ENCODE results near the gene ZNF716. TPM values are rescaled to one million over a fixed set of nuclear protein-coding genes. Genes with fewer than 3 reads are reported as not detected.
A peak's percentile ranks its signal among the peaks of the same experiment; 100 is the strongest.
"Not testable (repeated sequence)": the region's sequence is repeated elsewhere in the genome, so short reads cannot be mapped to it uniquely, and the experiment has no call there.

ZNF716 gene
- total RNA-seq, 4 donors from 2014 or later, result not detected

DNA sequence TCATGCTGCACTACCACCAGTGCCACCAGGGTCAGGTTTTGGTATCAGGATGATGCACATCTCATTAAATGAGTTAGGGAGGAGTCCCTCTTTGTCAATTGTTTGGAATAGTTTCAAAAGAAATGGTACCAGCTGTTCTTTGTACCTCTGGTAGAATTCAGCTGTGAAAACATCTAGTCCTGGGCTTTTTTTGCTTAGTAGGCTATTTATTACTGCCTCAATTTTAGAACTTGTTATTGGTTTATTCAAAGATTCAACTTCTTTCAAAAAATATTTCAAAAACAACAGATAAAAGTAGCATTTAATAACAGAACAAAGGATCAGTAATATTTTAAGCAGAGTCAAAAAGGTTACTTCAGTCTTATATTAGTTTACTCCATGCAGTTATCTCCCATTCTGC, 6.4 kb upstream of the ZNF716 start:
- TF ChIP-seq, protein P1, sequence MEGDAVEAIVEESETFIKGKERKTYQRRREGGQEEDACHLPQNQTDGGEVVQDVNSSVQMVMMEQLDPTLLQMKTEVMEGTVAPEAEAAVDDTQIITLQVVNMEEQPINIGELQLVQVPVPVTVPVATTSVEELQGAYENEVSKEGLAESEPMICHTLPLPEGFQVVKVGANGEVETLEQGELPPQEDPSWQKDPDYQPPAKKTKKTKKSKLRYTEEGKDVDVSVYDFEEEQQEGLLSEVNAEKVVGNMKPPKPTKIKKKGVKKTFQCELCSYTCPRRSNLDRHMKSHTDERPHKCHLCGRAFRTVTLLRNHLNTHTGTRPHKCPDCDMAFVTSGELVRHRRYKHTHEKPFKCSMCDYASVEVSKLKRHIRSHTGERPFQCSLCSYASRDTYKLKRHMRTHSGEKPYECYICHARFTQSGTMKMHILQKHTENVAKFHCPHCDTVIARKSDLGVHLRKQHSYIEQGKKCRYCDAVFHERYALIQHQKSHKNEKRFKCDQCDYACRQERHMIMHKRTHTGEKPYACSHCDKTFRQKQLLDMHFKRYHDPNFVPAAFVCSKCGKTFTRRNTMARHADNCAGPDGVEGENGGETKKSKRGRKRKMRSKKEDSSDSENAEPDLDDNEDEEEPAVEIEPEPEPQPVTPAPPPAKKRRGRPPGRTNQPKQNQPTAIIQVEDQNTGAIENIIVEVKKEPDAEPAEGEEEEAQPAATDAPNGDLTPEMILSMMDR (IDR thresholded peaks at IDR 0.05), result no peak
- TF ChIP-seq POLR2AphosphoS5 (IDR thresholded peaks at IDR 0.05), result no peak
- H3K4me3 ChIP-seq, result no peak overlapping the region
- H3K27me3 ChIP-seq, result no peaks in the 10 kb centered on the region
- H3K27ac ChIP-seq (replicated peaks in 1 of 4), result no peak overlapping the region
- H3K4me1 ChIP-seq, result no peaks in the 10 kb centered on the region
- no peaks in the 10 kb centered on the region for H3K36me3 ChIP-seq
- no peaks in the 10 kb centered on the region for H3K9me3 ChIP-seq
- intact Hi-C loops (cut with DNase I), result no loop called here
- DNase-seq (ENCODE audit: extremely low spot score), result no peak

DNA sequence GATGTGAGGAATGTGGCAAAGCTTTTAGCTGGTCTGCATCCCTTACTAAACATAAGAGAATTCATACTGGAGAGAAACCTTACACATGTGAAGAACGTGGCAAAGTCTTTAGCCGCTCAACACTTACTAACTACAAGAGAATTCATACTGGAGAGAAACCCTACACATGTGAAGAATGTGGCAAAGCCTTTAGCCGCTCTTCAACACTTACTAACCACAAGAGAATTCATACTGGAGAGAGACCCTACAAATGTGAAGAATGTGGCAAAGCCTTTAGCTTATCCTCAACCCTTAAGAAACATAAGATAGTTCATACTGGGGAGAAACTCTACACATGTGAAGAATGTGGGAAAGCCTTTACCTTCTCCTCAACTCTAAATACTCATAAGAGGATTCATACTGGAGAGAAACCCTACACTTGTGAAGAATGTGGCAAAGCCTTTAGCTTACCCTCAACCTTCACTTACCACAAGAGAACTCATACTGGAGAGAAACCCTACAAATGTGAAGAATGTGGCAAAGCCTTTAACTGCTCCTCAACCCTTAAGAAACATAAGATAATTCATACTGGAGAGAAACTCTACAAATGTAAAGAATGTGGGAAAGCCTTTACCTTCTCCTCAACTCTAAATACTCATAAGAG, 19.3 kb downstream of the ZNF716 start:
- peaks cover 0 to 70% (median 55%) of the 10 kb centered on the region in 4 donors for H3K9me3 ChIP-seq
- H3K4me3 ChIP-seq; H3K36me3 ChIP-seq; H3K27ac ChIP-seq (replicated peaks in 1 of 4); H3K4me1 ChIP-seq; DNase-seq (ENCODE audit: extremely low spot score); intact Hi-C loops (cut with DNase I); H3K27me3 ChIP-seq: not testable (repeated sequence)
- 67% methylated on average over 3 of the region's 3 CpGs for WGBS

DNA sequence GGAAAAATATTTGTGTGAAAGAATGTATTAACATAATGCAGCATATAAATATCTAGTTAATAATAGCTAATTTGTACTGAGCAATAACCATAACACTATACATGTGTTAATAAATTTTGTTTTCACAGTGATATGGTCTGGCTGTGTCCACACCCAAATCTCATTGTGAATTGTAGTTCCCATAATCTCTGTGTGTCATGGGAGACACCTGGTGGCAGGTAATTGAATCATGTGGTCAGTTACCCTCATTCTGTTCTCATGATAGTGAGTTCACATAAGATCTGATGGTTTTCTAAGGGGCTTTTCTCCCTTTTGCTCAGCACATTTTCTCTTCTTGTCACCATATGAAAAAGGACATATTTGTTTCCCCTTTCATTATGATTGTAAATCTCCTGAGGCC, 30.3 kb downstream of the ZNF716 start:
- TF ChIP-seq, protein P1 (IDR thresholded peaks at IDR 0.05), result peak in 1 of 3 experiments; percentile 23

DNA sequence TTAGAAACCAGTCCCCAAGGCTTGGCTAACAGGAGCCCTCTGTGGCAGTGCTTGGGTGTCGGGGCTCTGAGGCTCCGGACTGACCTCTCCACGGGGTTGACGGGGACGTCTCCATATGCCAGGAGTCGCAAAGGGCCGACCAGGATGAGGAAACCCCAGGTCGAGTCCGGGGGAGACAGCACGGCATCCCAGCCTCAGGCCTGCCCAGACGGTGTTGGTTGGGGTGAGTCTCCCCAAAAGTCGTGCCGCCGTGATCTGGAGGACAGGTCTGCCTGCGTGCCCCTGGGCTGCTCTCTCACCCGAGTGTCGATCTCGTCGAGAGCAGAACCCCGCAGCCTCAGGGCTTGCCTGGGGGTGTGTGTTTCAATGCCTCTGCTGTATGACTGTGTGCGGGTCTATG, 35.0 kb downstream of the ZNF716 start:
- 75% methylated on average over 7 of the region's 21 CpGs for WGBS
- H3K27me3 ChIP-seq; DNase-seq (ENCODE audit: extremely low spot score); H3K4me3 ChIP-seq; H3K27ac ChIP-seq (replicated peaks in 1 of 4); H3K36me3 ChIP-seq; intact Hi-C loops (cut with DNase I); H3K4me1 ChIP-seq: not testable (repeated sequence)
- H3K9me3 ChIP-seq, result peaks cover 0 to 30% (median 18%) of the 10 kb centered on the region in 4 donors

More for the DNA sequence above, 30.3 kb downstream of the ZNF716 start:
- H3K27me3 ChIP-seq; intact Hi-C loops (cut with DNase I); H3K36me3 ChIP-seq; H3K4me1 ChIP-seq; H3K4me3 ChIP-seq; H3K9me3 ChIP-seq; DNase-seq (ENCODE audit: extremely low spot score); H3K27ac ChIP-seq (replicated peaks in 1 of 4): not testable (repeated sequence)

DNA sequence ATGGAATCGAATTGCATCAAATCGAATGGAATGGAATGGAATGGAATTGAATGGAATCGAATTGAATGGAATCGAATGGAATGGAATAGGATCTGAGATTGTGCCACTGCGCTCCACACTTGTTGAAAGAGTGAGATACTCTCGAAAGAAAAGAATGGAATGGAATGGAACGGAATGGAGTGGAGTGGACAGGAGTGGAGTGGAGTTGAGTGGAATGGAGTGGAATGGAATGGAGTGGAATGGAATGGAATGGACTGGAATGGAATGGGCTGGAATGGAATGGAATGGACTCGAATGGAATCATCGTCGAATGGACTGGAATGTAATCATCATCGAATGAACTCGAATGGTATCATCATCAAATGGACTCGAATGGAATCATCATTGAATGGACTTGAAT, 38.0 kb downstream of the ZNF716 start:
- Histone ChIP-seq H3K27ac (replicated peaks in 1 of 4) (no peak overlapping the region), H3K9me3 (peaks cover 0 to 31% (median 20%) of the 10 kb centered on the region in 4 donors), H3K4me1 (no peaks in the 10 kb centered on the region), H3K27me3 (no peaks in the 10 kb centered on the region), H3K36me3 (no peaks in the 10 kb centered on the region), H3K4me3 (no peak overlapping the region)
- WGBS, result 83% methylated on average over 13 of the region's 13 CpGs
- DNase-seq (ENCODE audit: extremely low spot score), result no peak
- intact Hi-C loops (cut with DNase I), result no loop called here
- TF ChIP-seq POLR2AphosphoS5 (IDR thresholded peaks at IDR 0.05) (no peak), EP300 (IDR thresholded peaks at IDR 0.05) (no peak), POLR2A (IDR thresholded peaks at IDR 0.05; ENCODE audit: low read depth) (no peak)
- TF ChIP-seq, protein P1 (IDR thresholded peaks at IDR 0.05), result no peak

DNA sequence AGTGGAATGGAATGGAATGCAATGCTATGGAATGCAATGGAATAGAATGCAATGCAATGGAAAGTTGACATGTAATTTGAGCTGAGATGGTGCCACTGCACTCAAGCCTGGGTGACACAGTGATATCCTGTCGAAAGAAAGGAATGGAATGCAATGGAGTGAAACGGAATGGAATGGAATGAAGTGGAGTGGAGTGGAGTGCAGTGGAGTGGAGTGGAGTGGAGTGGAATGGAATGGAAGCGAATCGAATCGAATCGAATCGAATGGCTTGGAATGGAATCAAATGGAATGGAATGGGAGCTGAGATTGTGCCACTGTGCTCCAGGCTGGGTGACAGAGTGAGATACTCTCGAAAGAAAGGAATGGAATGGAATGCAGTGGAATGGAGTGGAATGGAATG, 45.1 kb downstream of the ZNF716 start:
- H3K4me3 ChIP-seq; H3K36me3 ChIP-seq; H3K4me1 ChIP-seq; H3K27ac ChIP-seq (replicated peaks in 1 of 4); H3K27me3 ChIP-seq; DNase-seq (ENCODE audit: extremely low spot score); intact Hi-C loops (cut with DNase I): not testable (repeated sequence)
- WGBS, result 77% methylated on average over 8 of the region's 8 CpGs
- H3K9me3 ChIP-seq, result peaks cover 0 to 30% (median 15%) of the 10 kb centered on the region in 4 donors
